Testis (tissue), 2 donors: ENCODE measurements around the gene SLC7A14.

Experiments used
- POLR2A ChIP-seq: fragments of 450-650 bp; IDR thresholded peaks from one replicate; pipeline ENCODE4 v1.6.1; 2017; ENCODE audit warnings: antibody characterized with exemption, mild to moderate bottlenecking, moderate library complexity
- TF ChIP-seq, protein P1 (sequence below), 3 experiments: fragments of 450-650 bp in 2 of 3; fragments of 200-600 bp in 1 of 3; sonication (generic) in 1 of 3; IDR thresholded peaks; one replicate each; pipeline ENCODE4 v1.5.1; 2016 to 2019; ENCODE audit warnings: antibody characterized with exemption in 3 of 3, mild to moderate bottlenecking in 2 of 3, moderate library complexity in 1 of 3

DNA sequence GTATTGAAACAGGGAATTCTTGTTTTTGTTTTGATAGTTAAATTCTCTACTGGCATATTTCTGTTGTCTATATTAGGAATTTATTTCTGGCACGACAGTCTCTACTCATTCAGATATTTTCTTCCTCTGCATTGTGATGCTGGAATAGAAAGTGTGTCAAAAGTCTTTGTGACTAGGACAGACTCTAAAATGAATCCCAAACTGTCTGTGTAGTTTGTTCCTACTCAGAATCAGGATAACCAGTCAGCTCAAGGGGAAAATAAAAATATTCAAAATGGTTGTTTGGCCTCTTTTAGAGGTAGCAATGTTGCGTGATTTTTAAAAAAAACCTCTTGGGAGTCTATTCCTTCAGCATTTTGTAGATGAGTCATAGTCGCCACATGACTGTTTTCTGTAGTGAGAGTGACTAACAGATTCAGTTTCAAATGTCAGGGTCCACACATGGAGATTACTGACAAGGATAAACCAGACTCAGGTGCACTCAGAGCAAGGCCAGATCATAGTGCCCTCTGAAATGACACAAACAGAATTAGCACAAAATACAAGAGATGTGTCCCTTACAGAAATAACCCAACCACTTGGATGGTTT, 13.1 kb downstream of the SLC7A14 start:
- TF ChIP-seq, protein P1, sequence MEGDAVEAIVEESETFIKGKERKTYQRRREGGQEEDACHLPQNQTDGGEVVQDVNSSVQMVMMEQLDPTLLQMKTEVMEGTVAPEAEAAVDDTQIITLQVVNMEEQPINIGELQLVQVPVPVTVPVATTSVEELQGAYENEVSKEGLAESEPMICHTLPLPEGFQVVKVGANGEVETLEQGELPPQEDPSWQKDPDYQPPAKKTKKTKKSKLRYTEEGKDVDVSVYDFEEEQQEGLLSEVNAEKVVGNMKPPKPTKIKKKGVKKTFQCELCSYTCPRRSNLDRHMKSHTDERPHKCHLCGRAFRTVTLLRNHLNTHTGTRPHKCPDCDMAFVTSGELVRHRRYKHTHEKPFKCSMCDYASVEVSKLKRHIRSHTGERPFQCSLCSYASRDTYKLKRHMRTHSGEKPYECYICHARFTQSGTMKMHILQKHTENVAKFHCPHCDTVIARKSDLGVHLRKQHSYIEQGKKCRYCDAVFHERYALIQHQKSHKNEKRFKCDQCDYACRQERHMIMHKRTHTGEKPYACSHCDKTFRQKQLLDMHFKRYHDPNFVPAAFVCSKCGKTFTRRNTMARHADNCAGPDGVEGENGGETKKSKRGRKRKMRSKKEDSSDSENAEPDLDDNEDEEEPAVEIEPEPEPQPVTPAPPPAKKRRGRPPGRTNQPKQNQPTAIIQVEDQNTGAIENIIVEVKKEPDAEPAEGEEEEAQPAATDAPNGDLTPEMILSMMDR (IDR thresholded peaks at IDR 0.05), result no peak
- no peak for TF ChIP-seq POLR2A
